HCT116 (cell line): Measurements from ENCODE around the gene ARHGEF11. TPM values are rescaled to one million over a fixed set of nuclear protein-coding genes. Genes with fewer than 3 reads are reported as not detected.

Experiments used
- ATAC-seq: fragments of 200-7000 bp; cut with Tn5 transposase; 2 replicates; pipeline ENCODE4 v1.9.1; 2020; ENCODE audit warnings: mild to moderate bottlenecking, moderate library complexity
- BruUV-seq: library from RNA; stranded (reverse); fragments of 400-500 nt; replicated peaks from 2 replicates; lab custom pipeline; 2021; lab: Mats Ljungman, UMichigan
- CTCF ChIA-PET: fragments of 300-600 bp; sonication (Branson Sonifier 250); formaldehyde crosslinking; loops from one replicate; lab custom pipeline; 2021; ENCODE audit warnings: antibody characterized with exemption; lab: Charles Lee
- POLR2A ChIA-PET: fragments of 300-600, 350-600 bp; sonication (Branson Sonifier 250); formaldehyde crosslinking; loops from one replicate; lab custom pipeline; 2021; ENCODE audit warnings: antibody characterized with exemption; lab: Charles Lee
- RAD21 ChIA-PET, 2 experiments: fragments of 300-600 bp; sonication (Branson Sonifier 250); formaldehyde crosslinking; loops; one replicate each; lab custom pipeline; 2023; ENCODE audit warnings: low total read pairs in 2 of 2; ENCODE audit not compliant: uncharacterized antibody in 2 of 2, unreplicated experiment in 2 of 2, low non-redundant PET in 1 of 2; lab: Charles Lee
- DNase-seq: peaks from one replicate; pipeline ENCODE4 v3.0.0-alpha.2; 2010; ENCODE audit warnings: low read depth, low spot score
- H2AFZ ChIP-seq: fragments of 200-600 bp; shearing (Covaris generic), sonication (generic); 2 replicates; pipeline ENCODE4 v1.6.1; 2017; ENCODE audit warnings: low read depth, mixed run types, mixed read lengths, antibody characterized with exemption, low read length; ENCODE audit not compliant: poor library complexity, severe bottlenecking
- H3K27ac ChIP-seq: 2 replicates; pipeline ENCODE4 v1.5.1; 2012; ENCODE audit warnings: low read depth, low read length
- H3K27me3 ChIP-seq: fragments of 200-600 bp; sonication (generic); 2 replicates; pipeline ENCODE4 v1.6.1; 2016; ENCODE audit warnings: mixed run types, low read length, mixed read lengths; ENCODE audit not compliant: insufficient read depth
- H3K36me3 ChIP-seq, 2 experiments: fragments of 200-500 bp in 1 of 2; fragments of 200-600 bp in 1 of 2; sonication (Bioruptor generic) in 1 of 2; sonication (generic) in 1 of 2; 2 replicates each; pipeline versions ENCODE4 v1.5.1 to v1.6.1; 2014 to 2016; ENCODE audit warnings: low read length in 2 of 2, inconsistent platforms in 1 of 2, mixed read lengths in 1 of 2, mixed run types in 1 of 2; ENCODE audit not compliant: insufficient read depth in 2 of 2, control insufficient read depth in 1 of 2
- H3K4me1 ChIP-seq, 2 experiments: fragments of 200-600 bp in 1 of 2; sonication (generic) in 1 of 2; 2 replicates each; pipeline versions ENCODE4 v1.5.1 to v1.6.1; 2012 to 2017; ENCODE audit warnings: low read length in 2 of 2, inconsistent platforms in 1 of 2, mild to moderate bottlenecking in 1 of 2, mixed read lengths in 1 of 2, mixed run types in 1 of 2, moderate library complexity in 1 of 2; ENCODE audit not compliant: insufficient read depth in 2 of 2, control insufficient read depth in 1 of 2
- H3K4me2 ChIP-seq: fragments of 200-600 bp; sonication (generic); 2 replicates; pipeline ENCODE4 v1.6.1; 2017; ENCODE audit warnings: mixed run types, low read length, mixed read lengths
- H3K4me3 ChIP-seq, 2 experiments: fragments of 200-600 bp in 1 of 2; sonication (generic) in 1 of 2; replicated peaks in 1 of 2; 2 replicates each; pipeline ENCODE4 v1.5.1; 2011 to 2016; ENCODE audit warnings: low read length in 2 of 2, control low read depth in 1 of 2, low read depth in 1 of 2, mild to moderate bottlenecking in 1 of 2, mixed read lengths in 1 of 2, mixed run types in 1 of 2
- H3K79me2 ChIP-seq: fragments of 200-600 bp; sonication (generic); 2 replicates; pipeline ENCODE4 v1.6.1; 2017; ENCODE audit warnings: mild to moderate bottlenecking, mixed run types, low read length, moderate library complexity, mixed read lengths; ENCODE audit not compliant: insufficient read depth
- H3K9ac ChIP-seq: fragments of 200-600 bp; sonication (generic); 2 replicates; pipeline ENCODE4 v1.6.1; 2016; ENCODE audit warnings: low read length, mixed read lengths
- H3K9me2 ChIP-seq: fragments of 200-600 bp; sonication (generic), shearing (Covaris generic); 2 replicates; pipeline ENCODE4 v1.6.1; 2017; ENCODE audit warnings: mixed run types, mild to moderate bottlenecking, moderate library complexity; ENCODE audit not compliant: insufficient read depth
- H3K9me3 ChIP-seq, 2 experiments: fragments of 200-500 bp in 1 of 2; fragments of 200-600 bp in 1 of 2; sonication (Bioruptor generic) in 1 of 2; sonication (generic) in 1 of 2; 2 replicates each; pipeline ENCODE4 v1.6.1; 2014 to 2017; ENCODE audit warnings: low read length in 2 of 2, mixed read lengths in 2 of 2, inconsistent platforms in 1 of 2, low read depth in 1 of 2, mild to moderate bottlenecking in 1 of 2, mixed run types in 1 of 2, moderate library complexity in 1 of 2; ENCODE audit not compliant: control insufficient read depth in 1 of 2, insufficient read depth in 1 of 2
- H4K20me1 ChIP-seq: fragments of 200-600 bp; sonication (generic), shearing (Covaris generic); 2 replicates; pipeline ENCODE4 v1.6.1; 2017; ENCODE audit warnings: mixed run types, mild to moderate bottlenecking, moderate library complexity; ENCODE audit not compliant: insufficient read depth
- EZH2 ChIP-seq: fragments of 200-600 bp; sonication (generic); IDR thresholded peaks from 2 replicates; pipeline ENCODE4 v1.6.1; 2017; ENCODE audit warnings: antibody characterized with exemption, mixed run types
- intact Hi-C: fragments of 100-400 bp; cut with micrococcal nuclease; formaldehyde crosslinking; loops from 2 replicates; pipeline ENCODE4 v1.10.0; 2022
- microRNA counts: library from miRNA; unstranded; fragments of <30 nt; microRNA quantifications from one replicate; lab custom pipeline; 2015
- microRNA-seq: library from miRNA; unstranded; fragments of <30 nt; microRNA quantifications from one replicate; pipeline ENCODE4, GENCODE V29; 2016; ENCODE audit warnings: borderline number of aligned reads
- total RNA-seq: library from RNA; stranded (reverse); gene quantifications from one replicate; pipeline ENCODE4 v1.2.1, GENCODE V29; 2021; ENCODE audit not compliant: unreplicated experiment

ARHGEF11 gene
- total RNA-seq, 1 experiment from 2014 or later = 28.9 TPM

DNA sequence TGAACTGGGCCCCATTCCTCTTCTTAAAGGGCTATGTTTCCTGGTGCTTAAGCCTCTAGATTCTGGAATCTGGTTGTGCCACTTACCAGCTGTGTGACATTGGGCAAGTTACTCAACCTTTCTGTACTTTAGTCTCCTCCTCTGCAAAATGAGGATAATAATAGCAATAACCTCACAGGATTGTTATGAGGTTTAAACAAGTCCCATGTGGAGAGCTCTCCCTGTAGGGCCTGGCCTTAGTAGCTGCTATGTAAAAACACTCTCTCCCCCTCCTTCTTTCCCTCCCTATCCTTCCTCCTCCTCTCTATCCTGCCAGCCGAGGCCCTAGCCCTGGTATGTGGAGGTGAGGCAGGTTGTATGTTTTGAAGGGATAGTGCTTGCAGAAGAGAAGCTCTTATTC is 160.2 kb downstream of the ARHGEF11 start:
- H3K4me3 ChIP-seq = no peak overlapping the region
- no peaks in the 10 kb centered on the region for H4K20me1 ChIP-seq
- H3K9ac ChIP-seq = no peak overlapping the region
- no peak overlapping the region for H2AFZ ChIP-seq
- RAD21 ChIA-PET = no interaction called here
- H3K36me3 ChIP-seq = no peaks in the 10 kb centered on the region
- POLR2A ChIA-PET = no interaction called here
- H3K27me3 ChIP-seq = no peaks in the 10 kb centered on the region
- ATAC-seq (no peak), DNase-seq (no peak)
- intact Hi-C loops = no loop called here
- BruUV-seq = no TSS peak
- no peaks in the 10 kb centered on the region for H3K79me2 ChIP-seq
- no peaks in the 10 kb centered on the region for H3K9me2 ChIP-seq
- TF ChIP-seq EZH2 = no peak
- no peaks in the 10 kb centered on the region for H3K9me3 ChIP-seq
- CTCF ChIA-PET = interaction anchor here (1.7 kb wide), 1 partner anchor 43 kb away, joined by 5 read pairs; no protein-coding TSS in a partner anchor
- peaks cover 0 to 15% of the 10 kb centered on the region in 2 experiments; a peak in 2 of 4 replicates for H3K4me1 ChIP-seq
- H3K27ac ChIP-seq = no peak overlapping the region
- no peak overlapping the region for H3K4me2 ChIP-seq

MicroRNA genes within 50 kb of the gene (microRNA counts, 767-probe panel; counts per million panel counts)
- microRNA hsa-miR-765 (lab: Ali Mortazavi, UCI) = not detected

Small RNA genes lying within 50 kb of the gene (microRNA-seq; reads per million reads assigned to microRNA genes)
- not detected for gene MIR765

Other genes starting within 250 kb of the ARHGEF11 start
- gene SH2D2A, start 228.9 kb downstream of the ARHGEF11 start, total RNA-seq = 4.8 TPM
- not detected for gene INSRR, start 186.6 kb downstream of the ARHGEF11 start, total RNA-seq
- gene NTRK1, start 184.9 kb downstream of the ARHGEF11 start, total RNA-seq = 0.89 TPM
- gene PEAR1, start 152.0 kb downstream of the ARHGEF11 start, total RNA-seq = 10.8 TPM
- not detected for gene LRRC71, start 125.1 kb downstream of the ARHGEF11 start, total RNA-seq
- not detected for gene ETV3L, start 54.1 kb upstream of the ARHGEF11 start, total RNA-seq
- 21.2 TPM for gene ETV3, start 92.7 kb upstream of the ARHGEF11 start, total RNA-seq